ENCODE results near the gene ANK3. TPM values are rescaled to one million over a fixed set of nuclear protein-coding genes. Genes with fewer than 3 reads are reported as not detected.
A peak's percentile ranks its signal among the peaks of the same experiment; 100 is the strongest.

The ANK3 gene
- total RNA-seq, 1 donor from 2014 or later = 24.6 TPM

- DNase-seq (ENCODE audit: low read depth) = no peak
Measured at GRCh38 chr10:60380781-60381180, 8.9 kb downstream of the ANK3 start.

DNA sequence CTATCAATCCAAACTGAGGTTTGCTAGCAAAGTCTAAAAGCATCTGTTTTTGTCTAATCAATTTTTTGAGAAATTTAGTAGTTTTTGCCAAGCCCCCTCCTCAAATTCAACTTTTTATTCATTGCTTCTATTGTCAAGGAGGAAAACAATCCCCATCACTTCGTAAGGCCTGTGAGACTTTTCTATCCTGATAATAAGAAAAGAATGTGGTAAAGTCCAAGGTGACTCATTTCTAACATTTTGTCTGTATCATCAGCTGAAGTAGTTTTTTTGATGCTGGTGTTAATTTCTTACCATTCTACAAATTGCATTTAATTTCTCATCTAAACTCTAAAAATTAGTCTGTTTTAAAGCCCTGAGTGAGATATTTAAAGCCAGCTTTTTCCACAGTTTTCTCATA is 11.7 kb downstream of the ANK3 start:
- DNase-seq (ENCODE audit: low read depth) = no peak

DNA sequence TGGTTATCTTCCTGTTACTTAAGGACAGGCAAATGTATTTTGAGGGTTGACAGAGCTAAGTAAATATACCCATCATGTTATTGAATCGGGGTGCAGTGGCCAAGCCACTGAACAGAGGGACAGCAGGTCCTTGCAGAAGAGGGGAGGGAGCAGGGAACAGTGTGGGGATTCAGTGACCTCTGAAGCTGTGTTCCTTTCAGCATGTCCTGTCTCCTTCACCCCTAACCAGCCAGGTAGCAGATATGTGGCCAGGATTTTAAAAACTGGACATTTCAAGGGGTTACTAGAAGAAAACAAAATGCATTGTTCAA is 12.7 kb downstream of the ANK3 start:
- no peak for DNase-seq (ENCODE audit: low read depth)

DNA sequence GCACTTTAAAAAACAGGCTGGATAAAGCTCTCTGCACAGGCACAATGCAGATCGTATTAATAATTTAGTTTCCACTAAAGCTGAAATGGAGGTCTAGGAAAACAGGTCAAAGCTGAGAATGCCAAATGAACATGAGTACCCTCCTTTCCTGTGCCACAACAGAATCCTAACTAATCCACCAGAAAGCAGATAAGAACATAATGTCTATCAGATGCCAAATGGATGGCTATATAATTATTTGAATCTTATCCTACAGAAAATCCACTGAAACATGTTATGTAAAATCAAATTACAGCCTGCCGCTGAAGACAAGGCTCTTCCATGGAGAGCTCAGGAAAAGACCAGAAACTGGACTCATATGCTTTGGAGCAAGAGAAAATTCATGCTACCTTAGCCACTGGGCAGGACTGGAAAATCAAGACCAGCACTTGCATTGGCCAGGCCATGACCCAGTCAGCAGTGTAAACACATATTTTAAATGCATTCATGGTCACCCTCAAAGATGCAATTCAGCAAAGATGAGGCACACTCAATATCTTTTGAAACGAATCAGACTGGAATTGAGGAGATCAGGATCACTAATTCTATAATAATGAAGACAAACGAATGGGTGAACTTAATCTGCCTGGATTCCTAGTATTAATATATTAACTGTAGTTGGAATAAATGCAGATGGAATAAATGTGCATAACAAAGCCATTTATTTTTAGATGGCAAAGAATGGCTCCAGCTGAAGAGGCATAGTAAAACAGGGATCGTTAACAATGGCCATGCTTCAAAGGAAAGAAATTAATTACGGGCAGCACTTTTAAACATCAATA is 13.2 kb downstream of the ANK3 start:
- DNase-seq (ENCODE audit: low read depth) = no peak

DNA sequence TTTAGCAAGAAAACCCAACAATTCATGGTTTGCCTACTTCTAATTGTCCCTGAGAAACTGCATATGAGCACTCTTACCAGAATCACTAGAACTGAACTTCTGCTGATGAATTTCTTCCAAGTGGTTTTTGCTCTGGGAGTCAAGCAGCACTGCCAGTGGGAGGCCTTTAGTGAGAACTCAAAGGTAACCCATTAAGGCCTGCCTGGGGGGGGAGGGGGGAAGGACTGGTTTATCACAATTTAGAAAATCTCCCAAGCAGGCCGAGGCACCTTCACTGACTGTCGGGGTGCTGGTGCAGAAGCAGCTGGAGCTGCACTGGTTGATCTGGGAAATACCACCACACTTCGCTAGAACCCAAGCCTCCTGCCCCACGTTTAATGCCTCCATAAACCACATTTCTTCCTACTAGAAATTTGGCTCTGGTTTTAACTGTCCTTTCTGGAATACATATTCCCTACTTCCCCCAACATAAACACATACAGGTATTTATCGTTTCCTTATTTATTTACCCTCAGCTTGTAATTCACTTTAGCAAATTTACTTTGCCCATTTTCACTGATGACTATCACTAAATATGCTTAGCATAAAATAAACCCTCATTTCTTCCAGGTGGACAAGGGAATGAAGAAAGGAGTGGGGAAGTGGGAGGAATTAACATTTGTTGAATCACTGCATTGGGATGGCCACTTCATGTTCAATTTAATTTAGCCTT is 14.2 kb downstream of the ANK3 start:
- no peak for DNase-seq (ENCODE audit: low read depth)

GRCh38 chr10:60374836-60375235 is 14.8 kb downstream of the ANK3 start:
- DNase-seq (ENCODE audit: low read depth) = no peak

- DNase-seq (ENCODE audit: low read depth) = no peak
Measured at GRCh38 chr10:60372436-60372835, 17.2 kb downstream of the ANK3 start.

DNA sequence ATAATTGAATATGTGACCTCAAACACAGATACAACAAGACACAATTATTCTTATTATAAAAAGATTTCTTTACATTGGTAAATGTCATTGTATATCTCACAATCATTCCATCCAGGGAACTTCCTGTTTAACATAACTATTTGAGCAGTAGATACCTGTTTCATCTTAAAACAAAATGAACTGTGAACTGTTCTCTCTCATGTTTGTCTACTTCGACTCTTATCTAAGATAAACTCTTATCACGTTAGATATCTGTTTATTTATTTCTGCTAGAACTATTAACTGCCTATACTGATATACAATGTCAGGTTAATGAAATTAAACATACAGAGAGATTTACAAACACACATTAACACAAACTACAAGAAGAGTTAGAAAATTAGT is 20.1 kb downstream of the ANK3 start:
- no peak for DNase-seq (ENCODE audit: low read depth)

DNA sequence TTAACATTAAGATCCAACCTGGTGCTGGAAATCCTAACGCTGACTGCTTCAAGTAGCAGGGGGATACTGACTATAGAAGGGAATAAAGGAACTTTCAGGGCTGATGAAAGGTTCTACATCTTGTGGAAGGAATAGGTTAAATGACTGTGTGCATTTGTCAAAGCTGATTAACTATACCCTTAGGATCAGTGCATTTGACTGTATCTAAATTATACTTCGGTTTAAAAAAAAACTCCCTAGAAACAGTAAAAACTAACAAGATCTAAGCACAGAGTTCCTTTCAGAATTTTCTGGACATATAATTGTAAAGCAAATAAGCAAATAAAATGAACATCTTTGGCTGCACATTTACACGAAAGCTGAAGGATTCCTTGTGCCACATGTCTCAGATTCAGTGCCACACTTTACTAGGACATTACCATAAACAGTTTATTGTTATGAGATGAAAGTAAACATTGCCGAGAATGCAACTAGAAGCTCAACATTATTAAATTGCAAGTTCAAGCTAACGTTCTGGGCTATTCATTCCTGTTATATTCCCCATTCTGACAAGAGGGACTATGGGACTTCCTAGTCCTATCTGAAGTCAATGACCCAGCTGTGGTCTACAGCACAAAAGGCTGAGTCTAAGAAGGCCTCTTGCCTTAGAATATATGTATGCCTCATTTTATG is 20.7 kb downstream of the ANK3 start:
- DNase-seq (ENCODE audit: low read depth) = no peak

DNA sequence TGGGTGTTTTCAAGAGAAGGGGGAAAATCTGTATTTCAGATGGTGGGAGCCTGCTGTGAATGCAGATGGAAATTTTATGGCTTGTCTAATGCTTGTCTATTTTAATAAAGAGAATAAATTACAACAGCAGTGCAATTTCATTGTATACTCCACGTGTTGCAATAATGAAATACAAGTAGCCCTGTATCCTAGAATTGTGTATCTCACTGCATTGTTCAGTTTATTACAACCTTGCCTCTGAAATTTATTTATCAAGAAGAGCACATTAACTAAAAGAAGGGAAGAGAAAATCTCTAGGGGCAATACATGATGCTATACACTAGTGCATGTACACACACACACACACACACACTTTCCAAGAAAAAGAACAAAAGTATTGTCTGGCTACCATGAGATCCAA is 21.8 kb downstream of the ANK3 start:
- no peak for DNase-seq (ENCODE audit: low read depth)

- DNase-seq (ENCODE audit: low read depth) = no peak
Measured at GRCh38 chr10:60367431-60367830, 22.2 kb downstream of the ANK3 start.

DNA sequence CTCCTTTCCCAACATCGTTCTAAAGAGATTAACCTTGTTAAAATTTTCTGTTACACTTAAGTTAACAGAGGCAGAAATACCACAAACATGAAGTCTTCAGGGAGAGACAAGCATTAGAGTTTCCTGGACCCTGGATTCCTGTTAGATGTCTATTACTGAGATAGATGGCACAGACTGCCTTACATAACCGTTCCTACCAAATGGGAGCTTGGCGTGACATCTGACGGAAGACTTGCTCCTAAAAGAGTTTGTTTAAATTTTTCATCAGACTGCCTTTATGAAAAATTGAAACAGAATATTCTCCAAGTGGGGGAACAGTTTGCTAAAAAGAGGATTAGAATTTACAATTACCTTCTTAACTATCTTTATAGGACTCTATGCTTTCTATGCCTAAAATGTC is 22.7 kb downstream of the ANK3 start:
- no peak for DNase-seq (ENCODE audit: low read depth)

DNA sequence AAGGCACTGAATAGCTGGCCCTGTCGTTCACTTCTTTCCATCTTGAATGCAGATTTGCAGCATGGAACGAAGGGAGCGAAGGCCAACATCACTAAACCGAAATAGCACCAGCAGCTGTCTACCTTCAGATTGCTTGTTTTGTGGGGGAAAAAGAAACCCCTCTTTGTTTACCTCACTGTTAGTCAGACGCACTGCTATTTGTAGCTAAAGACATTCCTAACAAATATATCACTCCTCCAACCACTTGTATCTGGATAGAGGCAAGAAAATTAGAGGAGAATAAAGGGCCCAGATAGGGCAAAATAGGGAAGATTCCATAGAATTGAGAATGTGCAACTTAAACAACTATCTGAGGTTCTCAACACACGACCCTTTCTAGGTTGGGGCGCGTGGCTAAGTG is 26.5 kb downstream of the ANK3 start:
- peak; percentile 28 for DNase-seq (ENCODE audit: low read depth)

DNA sequence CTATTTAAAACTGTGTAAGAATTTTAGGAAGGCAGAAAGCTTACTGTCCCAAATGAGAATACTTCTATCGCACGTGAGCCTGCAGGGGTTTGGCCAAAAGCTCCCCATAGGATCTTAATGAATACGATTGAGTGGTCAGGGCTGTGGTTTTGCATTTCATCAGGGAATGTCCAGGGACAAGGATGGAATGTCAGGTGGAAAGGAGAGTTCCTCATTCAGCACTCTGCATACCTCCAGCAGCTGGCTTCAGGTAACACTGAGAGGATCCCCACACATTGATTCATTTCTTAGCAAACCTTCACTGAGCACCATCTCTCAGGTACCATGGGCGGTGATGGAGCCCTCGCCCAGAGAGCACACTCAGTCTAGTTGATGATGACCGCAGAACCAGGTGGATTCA is 27.2 kb downstream of the ANK3 start:
- no peak for DNase-seq (ENCODE audit: low read depth)

DNA sequence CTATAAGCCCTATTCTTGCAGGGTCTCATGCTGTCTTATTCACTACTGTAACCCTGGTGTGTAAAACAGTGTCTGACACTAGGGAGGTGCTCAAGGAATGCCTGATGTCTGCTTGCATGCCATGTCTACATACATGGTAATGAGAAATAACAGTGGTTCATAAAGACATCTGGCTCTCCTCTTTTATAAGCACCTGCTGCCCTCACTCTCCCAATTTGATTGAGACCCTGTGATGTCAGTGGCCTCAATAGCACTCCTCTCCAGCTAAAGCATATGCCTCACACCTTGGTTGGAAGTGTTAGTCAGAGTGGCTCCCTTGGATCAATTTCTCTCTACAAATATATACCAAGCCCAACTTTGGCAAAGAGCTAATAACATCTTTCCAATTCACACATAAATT is 30.6 kb downstream of the ANK3 start:
- peak; percentile 82 for DNase-seq (ENCODE audit: low read depth)

GRCh38 chr10:60358282-60358681 is 31.4 kb downstream of the ANK3 start:
- no peak for DNase-seq (ENCODE audit: low read depth)

- peak; percentile 47 for DNase-seq (ENCODE audit: low read depth)
Measured at GRCh38 chr10:60353519-60354258, 36.0 kb downstream of the ANK3 start.

- DNase-seq (ENCODE audit: low read depth) = no peak
Measured at GRCh38 chr10:60352105-60352504, 37.6 kb downstream of the ANK3 start.

DNA sequence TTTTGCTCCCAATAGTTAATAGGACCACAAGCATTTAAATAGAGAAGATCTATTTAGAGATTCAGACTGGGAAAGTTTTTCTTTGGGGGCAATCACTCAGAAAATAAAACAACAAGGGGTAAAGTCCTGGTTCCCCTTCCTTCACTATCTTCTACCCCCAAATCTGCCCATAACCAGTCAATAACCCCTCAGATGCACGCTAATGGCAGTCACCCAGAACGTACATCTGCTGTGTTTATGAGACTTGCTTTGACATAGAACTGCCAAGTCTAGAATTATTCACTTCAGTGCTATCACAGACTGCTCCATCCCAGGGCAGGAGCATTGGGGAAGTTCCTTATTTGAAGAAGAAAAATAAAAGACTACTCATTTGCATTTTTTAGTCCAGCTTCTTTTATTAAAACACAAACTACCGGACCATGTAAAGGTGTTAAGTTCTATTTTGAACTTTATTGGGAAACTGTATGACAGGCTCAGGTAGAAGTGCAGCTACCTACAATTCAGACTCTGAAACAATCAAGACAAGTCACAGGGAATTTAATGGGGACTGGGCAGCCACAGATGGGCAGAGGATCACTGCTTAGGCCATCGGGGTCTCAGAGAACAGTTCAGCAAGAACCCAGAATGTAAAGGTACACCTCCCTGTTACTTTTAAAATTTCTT is 38.4 kb downstream of the ANK3 start:
- no peak for DNase-seq (ENCODE audit: low read depth)

- peak; percentile 32 for DNase-seq (ENCODE audit: low read depth)
Measured at GRCh38 chr10:60350400-60350799, 39.3 kb downstream of the ANK3 start.

GRCh38 chr10:60349426-60349825 is 40.2 kb downstream of the ANK3 start:
- no peak for DNase-seq (ENCODE audit: low read depth)

Data from myocyte (in vitro differentiated cells).